ENCODE measurements around the gene OR7G1. TPM values are rescaled to one million over a fixed set of nuclear protein-coding genes. Genes with fewer than 3 reads are reported as not detected.

Gene OR7G1
- total and polyA plus RNA-seq, 2 of the 8 experiments (the other 6 are each of a cell fraction or from before 2014, with no cell fraction given) = not detected

- H3K79me2 ChIP-seq (ENCODE audit: control insufficient read depth in 1 of 2, insufficient read depth in 2 of 2, low read length in 2 of 2) = peaks cover 73 to 99% of the 10 kb centered on the region in 2 experiments
- no peak overlapping the region for H3K9ac ChIP-seq (replicated peaks in 1 of 4; ENCODE audit: extremely low read depth in 1 of 4, low read depth in 3 of 4, low read length in 3 of 4)
- no peak overlapping the region for H3K4ac ChIP-seq (replicated peaks; ENCODE audit: insufficient read length, low read depth, low read length)
- no peak overlapping the region for H3K23ac ChIP-seq (ENCODE audit: insufficient read length)
- H3K18ac ChIP-seq (ENCODE audit: extremely low read depth, low read length) = no peak overlapping the region
- peaks cover 2 to 29% (median 9%) of the 10 kb centered on the region in 4 experiments; a peak in 4 of 8 replicates for H3K36me3 ChIP-seq (ENCODE audit: control insufficient read depth in 2 of 4, insufficient read depth in 4 of 4, low read length in 3 of 4)
- CTCF ChIA-PET (ENCODE audit: partially characterized antibody) = interaction anchor here (0.6 kb wide), 1 partner anchor 49 kb away, joined by 3 read pairs; no protein-coding TSS in a partner anchor
- peaks cover 8% of the 10 kb centered on the region for H3K79me1 ChIP-seq (ENCODE audit: low read depth, low read length)
- H3K9me3 ChIP-seq (ENCODE audit: insufficient read depth in 2 of 2, low read depth in 1 of 2, low read length in 1 of 2) = peaks cover 26 to 27% of the 10 kb centered on the region in 2 experiments
- H2AK5ac ChIP-seq (ENCODE audit: low read depth, low read length) = no peak overlapping the region
- H3K27me3 ChIP-seq (replicated peaks in 1 of 4; ENCODE audit: control insufficient read depth in 3 of 4, extremely low read depth in 1 of 4, insufficient read depth in 3 of 4, low read length in 3 of 4) = no peaks in the 10 kb centered on the region
- H3K23me2 ChIP-seq (ENCODE audit: low read depth, low read length) = no peaks in the 10 kb centered on the region
- no peak overlapping the region for H2BK20ac ChIP-seq (ENCODE audit: low read length)
- H3K4me3 ChIP-seq (ENCODE audit: extremely low read depth in 1 of 4, insufficient read depth in 2 of 4, low read depth in 3 of 4, low read length in 4 of 4) = no peak overlapping the region
- peaks cover 0 to 8% of the 10 kb centered on the region in 2 experiments for H4K20me1 ChIP-seq (replicated peaks in 1 of 2; ENCODE audit: control insufficient read depth in 1 of 2, insufficient read depth in 2 of 2, low read length in 2 of 2)
- no peak for DNase-seq (ENCODE audit: low read depth in 1 of 2, low spot score in 2 of 2)
- H2BK5ac ChIP-seq (ENCODE audit: low read depth, low read length) = no peak overlapping the region
- no peak overlapping the region for H4K5ac ChIP-seq (ENCODE audit: insufficient read length, low read depth, low read length)
- POLR2A ChIA-PET (ENCODE audit: partially characterized antibody) = interaction anchor here (0.7 kb wide), 1 partner anchor 33 kb away, joined by 3 read pairs; no protein-coding TSS in a partner anchor
- H3K4me1 ChIP-seq (replicated peaks in 1 of 4; ENCODE audit: control insufficient read depth in 3 of 4, insufficient read depth in 4 of 4, low read length in 3 of 4) = no peaks in the 10 kb centered on the region
- H3K56ac ChIP-seq (replicated peaks; ENCODE audit: insufficient read length, low read depth, low read length) = no peak overlapping the region
- H4K91ac ChIP-seq (replicated peaks; ENCODE audit: insufficient read length, low read length) = no peak overlapping the region
- no peak for FAIRE-seq
- H4K8ac ChIP-seq (ENCODE audit: extremely low read depth, insufficient read depth, low read length) = no peak overlapping the region
- H3K14ac ChIP-seq (ENCODE audit: insufficient read length) = no peak overlapping the region
- H2BK120ac ChIP-seq (replicated peaks; ENCODE audit: low read depth, low read length) = no peak overlapping the region
- 91% methylated on average over 1 of the region's 1 CpG; no CpG with 5 or more reads in 1 of the 2 experiments for WGBS, 2 experiments (ENCODE audit: extremely low coverage in 1 of 2, insufficient coverage in 1 of 2, insufficient read length in 1 of 2, insufficient replicate concordance in 2 of 2, low coverage in 1 of 2, low lambda C conversion rate in 2 of 2, missing lambda C conversion rate in 1 of 2)
- no peak overlapping the region for H3K27ac ChIP-seq (ENCODE audit: low read depth, low read length)
- no peak overlapping the region for H3K4me2 ChIP-seq (ENCODE audit: insufficient read depth in 1 of 2, low read depth in 2 of 2, low read length in 2 of 2)
- no peak overlapping the region for H2BK12ac ChIP-seq (ENCODE audit: low read depth, low read length)
- H2BK15ac ChIP-seq (ENCODE audit: low read length) = no peak overlapping the region
- no peak overlapping the region for H2AFZ ChIP-seq (ENCODE audit: low read length)
- TF ChIP-seq ATF3 (IDR thresholded peaks at IDR 0.05; ENCODE audit: insufficient read depth, low read depth, low read length) = no peak
- TF ChIP-seq EZH2 (IDR thresholded peaks at IDR 0.05; ENCODE audit: low read depth, low read length, severe bottlenecking) = no peak
- no peak for TF ChIP-seq NANOG (IDR thresholded peaks at IDR 0.05; ENCODE audit: insufficient read depth, low read depth, low read length, poor library complexity, severe bottlenecking)
- no peak for TF ChIP-seq RXRA (IDR thresholded peaks at IDR 0.05; ENCODE audit: insufficient read depth, low read depth, low read length)
- no peak for TF ChIP-seq EP300 (IDR thresholded peaks at IDR 0.05; ENCODE audit: borderline replicate concordance in 1 of 2, low read depth in 2 of 2, low read length in 2 of 2)
- TF ChIP-seq KDM1A (IDR thresholded peaks at IDR 0.05; ENCODE audit: borderline replicate concordance, low read length) = no peak
- TF ChIP-seq ASH2L (IDR thresholded peaks at IDR 0.05; ENCODE audit: low read length) = no peak
- no peak for TF ChIP-seq USF2 (IDR thresholded peaks at IDR 0.05; ENCODE audit: low read length)
- TF ChIP-seq NRF1 (IDR thresholded peaks at IDR 0.05; ENCODE audit: low read depth, low read length) = no peak
- no peak for TF ChIP-seq CHD2 (IDR thresholded peaks at IDR 0.05; ENCODE audit: low read length)
- TF ChIP-seq TAF7 (optimal IDR thresholded peaks at IDR 0.05; ENCODE audit: borderline replicate concordance, low read depth, low read length) = no peak
- TF ChIP-seq TEAD4 (IDR thresholded peaks at IDR 0.05; ENCODE audit: low read depth, low read length) = no peak
Observed at GRCh38 chr19:9146882-9147281, 31.3 kb upstream of the OR7G1 start.

All from H1 (cell line).